Prostate gland (tissue), 2 donors: ENCODE results near the gene RUNX2. TPM values are rescaled to one million over a fixed set of nuclear protein-coding genes. Genes with fewer than 3 reads are reported as not detected.

Source experiments
- DNase-seq: peaks from one replicate; pipeline ENCODE4 v3.0.0-alpha.2; 2019; ENCODE audit warnings: low spot score
- H3K27ac ChIP-seq, 2 donors: fragments of 200-600 bp; sonication (generic); 2 replicates each; pipeline ENCODE4 v1.5.1; 2017 to 2019
- H3K27me3 ChIP-seq: fragments of 200-600 bp; sonication (generic); replicated peaks from 2 replicates; pipeline ENCODE4 v1.5.1; 2019; ENCODE audit not compliant: insufficient read depth
- H3K36me3 ChIP-seq, 2 donors: fragments of 200-600 bp; sonication (generic); 1 replicate in 1 of 2; 2 replicates in 1 of 2; pipeline versions ENCODE4 v1.5.1 to v1.8.1; 2017 to 2019
- H3K4me1 ChIP-seq: fragments of 200-600 bp; sonication (generic); replicated peaks from 2 replicates; pipeline ENCODE4 v1.5.1; 2019
- H3K4me3 ChIP-seq, 2 donors: fragments of 200-600 bp; sonication (generic); 2 replicates each; pipeline ENCODE4 v1.5.1; 2017 to 2019
- H3K9me3 ChIP-seq: fragments of 200-600 bp; sonication (generic); 2 replicates; pipeline ENCODE4 v1.5.1; 2017
- CTCF ChIP-seq, 4 experiments: fragments of 200-600 bp in 2 of 4; fragments of 450-650 bp in 2 of 4; sonication (generic) in 2 of 4; IDR thresholded peaks; 1 replicate in 3 of 4; 2 replicates in 1 of 4; pipeline ENCODE4 v1.5.1; 2016 to 2019; ENCODE audit warnings: antibody characterized with exemption in 4 of 4, mild to moderate bottlenecking in 2 of 4, moderate library complexity in 2 of 4
- POLR2A ChIP-seq: fragments of 450-650 bp; IDR thresholded peaks from one replicate; pipeline ENCODE4 v1.6.1; 2016; ENCODE audit warnings: antibody characterized with exemption, mild to moderate bottlenecking
- POLR2AphosphoS5 ChIP-seq: sonication (generic); formaldehyde crosslinking; IDR thresholded peaks from one replicate; pipeline ENCODE4 v1.6.1; 2017; ENCODE audit warnings: antibody characterized with exemption
- WGBS: methylation state at CpG from one replicate; pipeline ENCODE4 v1.1.5; 2018; 5-methylcytosine and 5-hydroxymethylcytosine counted together
- intact Hi-C: fragments of 100-400 bp; cut with DNase I; formaldehyde crosslinking; loops from one replicate; pipeline ENCODE4 v1.14.2; 2022
- total RNA-seq, 2 donors: library from RNA; depleted of rRNA; stranded (reverse); fragments of >200 nt; gene quantifications; one replicate each; pipeline ENCODE4 v1.1.0, GENCODE V29; 2016

RUNX2 gene
- total RNA-seq, 2 donors from 2014 or later: 9.2 to 10.7 TPM

GRCh38 chr6:45367999-45368398 lies 39.9 kb downstream of the RUNX2 start:
- H3K36me3 ChIP-seq: no peaks in the 10 kb centered on the region
- H3K27ac ChIP-seq: no peak overlapping the region
- H3K9me3 ChIP-seq: no peaks in the 10 kb centered on the region
- no peaks in the 10 kb centered on the region for H3K4me1 ChIP-seq
- no peaks in the 10 kb centered on the region for H3K27me3 ChIP-seq
- no peak for TF ChIP-seq POLR2AphosphoS5
- no peak for TF ChIP-seq CTCF (IDR thresholded peaks at IDR 0.05)
- TF ChIP-seq POLR2A: no peak
- DNase-seq: no peak
- intact Hi-C loops: no loop called here
- no peak overlapping the region for H3K4me3 ChIP-seq

GRCh38 chr6:45369870-45370269 lies 41.7 kb downstream of the RUNX2 start:
- H3K4me1 ChIP-seq: no peaks in the 10 kb centered on the region
- 91% methylated on average over 1 of the region's 1 CpG for WGBS
- H3K27me3 ChIP-seq: no peaks in the 10 kb centered on the region
- no peaks in the 10 kb centered on the region for H3K9me3 ChIP-seq
- DNase-seq: no peak
- H3K36me3 ChIP-seq: no peaks in the 10 kb centered on the region
- TF ChIP-seq CTCF (IDR thresholded peaks at IDR 0.05): no peak
- TF ChIP-seq POLR2AphosphoS5: no peak
- TF ChIP-seq POLR2A: no peak
- intact Hi-C loops: no loop called here
- no peak overlapping the region for H3K4me3 ChIP-seq
- H3K27ac ChIP-seq: no peak overlapping the region

DNA sequence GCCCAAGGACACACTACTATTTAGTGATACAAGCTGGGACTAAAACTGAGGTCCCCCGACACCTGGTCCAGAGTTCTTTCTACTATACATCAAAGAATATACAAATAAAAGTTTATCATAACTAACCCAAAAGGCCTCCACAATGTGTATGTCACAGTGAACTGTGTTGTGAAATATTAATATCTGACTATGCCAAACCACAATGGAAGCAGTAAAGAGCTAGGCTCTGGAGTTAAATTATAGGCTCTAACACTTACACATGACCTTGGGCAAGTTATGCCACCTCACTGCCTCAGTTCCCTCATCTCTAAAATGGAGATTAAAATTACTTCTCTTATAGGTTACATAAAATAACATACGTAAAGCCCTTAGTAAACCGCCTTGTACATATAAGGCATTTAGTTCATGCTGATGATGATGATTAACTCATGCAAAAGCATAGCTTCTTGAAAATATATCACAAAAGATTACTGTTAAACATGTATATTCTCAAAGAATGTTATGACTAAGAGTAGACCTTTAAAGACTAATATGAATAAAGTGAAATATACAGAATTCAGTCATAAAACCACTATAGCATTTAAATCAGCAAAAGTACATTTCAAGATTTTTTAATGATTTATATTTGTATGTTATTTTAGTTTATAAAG lies 43.9 kb downstream of the RUNX2 start:
- intact Hi-C loops: no loop called here
- TF ChIP-seq POLR2AphosphoS5 (no peak), POLR2A (no peak), CTCF (IDR thresholded peaks at IDR 0.05) (no peak)

DNA sequence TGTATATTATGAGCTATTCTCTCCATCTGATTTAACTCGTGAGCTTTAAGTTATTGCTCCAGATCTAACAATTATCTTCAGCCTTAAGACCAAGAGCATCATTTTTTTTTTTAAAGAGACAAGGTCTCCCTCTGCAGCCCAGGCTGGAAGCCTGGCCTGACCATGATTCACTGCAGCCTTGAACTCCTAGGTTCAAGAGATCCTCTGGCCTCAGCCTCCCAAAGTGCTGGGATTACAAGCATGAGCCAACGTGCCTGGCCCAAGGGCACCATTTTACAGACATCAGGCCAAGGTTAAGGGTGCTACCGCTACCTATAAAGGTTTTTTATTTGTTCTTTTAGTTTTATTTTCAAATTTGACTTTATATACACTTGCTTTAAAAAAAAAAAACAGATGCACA lies 47.3 kb downstream of the RUNX2 start:
- Histone ChIP-seq H3K4me1 (no peaks in the 10 kb centered on the region), H3K27me3 (no peaks in the 10 kb centered on the region), H3K27ac (no peak overlapping the region), H3K9me3 (no peaks in the 10 kb centered on the region), H3K36me3 (no peaks in the 10 kb centered on the region), H3K4me3 (no peak overlapping the region)
- DNase-seq: no peak
- TF ChIP-seq CTCF (IDR thresholded peaks at IDR 0.05): no peak
- no peak for TF ChIP-seq POLR2A
- TF ChIP-seq POLR2AphosphoS5: no peak
- intact Hi-C loops: loop anchor here (5.0 kb wide), 1 partner anchor 718 kb away; no protein-coding TSS in a partner anchor
- WGBS: 83% methylated on average over 3 of the region's 3 CpGs

More for the DNA sequence above, 43.9 kb downstream of the RUNX2 start:
- Histone ChIP-seq H3K27me3 (no peaks in the 10 kb centered on the region), H3K27ac (no peak overlapping the region), H3K4me3 (no peak overlapping the region), H3K4me1 (no peaks in the 10 kb centered on the region), H3K9me3 (no peaks in the 10 kb centered on the region), H3K36me3 (no peaks in the 10 kb centered on the region)
- DNase-seq: no peak
- WGBS: 94% methylated on average over 3 of the region's 3 CpGs

GRCh38 chr6:45376310-45377042 lies 48.3 kb downstream of the RUNX2 start:
- no peaks in the 10 kb centered on the region for H3K9me3 ChIP-seq
- no peaks in the 10 kb centered on the region for H3K4me1 ChIP-seq
- intact Hi-C loops: loop anchor here (5.0 kb wide), 1 partner anchor 719 kb away; no protein-coding TSS in a partner anchor
- H3K36me3 ChIP-seq: no peaks in the 10 kb centered on the region
- DNase-seq: no peak
- TF ChIP-seq POLR2AphosphoS5 (no peak), POLR2A (no peak), CTCF (IDR thresholded peaks at IDR 0.05) (no peak)
- H3K4me3 ChIP-seq: peak overlapping the region; percentile 82 to 92
- WGBS: 39% methylated on average over 11 of the region's 11 CpGs
- no peaks in the 10 kb centered on the region for H3K27me3 ChIP-seq
- H3K27ac ChIP-seq: peak overlapping the region in 1 of 2 donors; percentile 97
